Endodermal cell (in vitro differentiated cells): ENCODE measurements around the gene NCOA5. TPM values are rescaled to one million over a fixed set of nuclear protein-coding genes. Genes with fewer than 3 reads are reported as not detected.
"Not testable (repeated sequence)": the region's sequence is repeated elsewhere in the genome, so short reads cannot be mapped to it uniquely, and the experiment has no call there.

Experiments
- DNase-seq: peaks from one replicate; pipeline ENCODE4 v3.0.0-alpha.2; 2017
- H3K27ac ChIP-seq: 2 replicates; pipeline ENCODE4 v1.5.1; 2013; ENCODE audit warnings: mild to moderate bottlenecking, low read depth, low read length, moderate library complexity
- H3K27me3 ChIP-seq: 2 replicates; pipeline ENCODE4 v1.6.1; 2013; ENCODE audit warnings: mild to moderate bottlenecking, low read length, moderate library complexity; ENCODE audit not compliant: insufficient read depth, control insufficient read depth, poor library complexity, severe bottlenecking
- H3K36me3 ChIP-seq: 2 replicates; pipeline ENCODE4 v1.7.0; 2013; ENCODE audit warnings: mild to moderate bottlenecking, low read length, moderate library complexity; ENCODE audit not compliant: control insufficient read depth, insufficient read depth
- H3K4me1 ChIP-seq: one replicate; pipeline ENCODE4 v1.7.0; 2013; ENCODE audit warnings: low read length; ENCODE audit not compliant: control insufficient read depth, insufficient read depth
- H3K4me3 ChIP-seq: 2 replicates; pipeline ENCODE4 v1.5.1; 2013; ENCODE audit warnings: mild to moderate bottlenecking, low read length, moderate library complexity
- H3K9ac ChIP-seq: 2 replicates; pipeline ENCODE4 v1.6.1; 2013; ENCODE audit warnings: mild to moderate bottlenecking, low read length, moderate library complexity; ENCODE audit not compliant: poor library complexity, severe bottlenecking; ENCODE audit errors: extremely low read depth
- H3K9me3 ChIP-seq: 2 replicates; pipeline ENCODE4 v1.6.1; 2013; ENCODE audit warnings: mild to moderate bottlenecking, low read length, moderate library complexity; ENCODE audit not compliant: control insufficient read depth
- H3K27ac Mint-ChIP-seq: 2 replicates; pipeline ENCODE4 v1.8.0; 2020; ENCODE audit warnings: mixed read lengths
- H3K27me3 Mint-ChIP-seq: 2 replicates; pipeline ENCODE4 v1.8.0; 2021; ENCODE audit warnings: mild to moderate bottlenecking, mixed read lengths; ENCODE audit not compliant: insufficient read depth
- H3K36me3 Mint-ChIP-seq: 2 replicates; pipeline ENCODE4 v1.8.0; 2020; ENCODE audit warnings: low read depth, mixed read lengths
- H3K4me1 Mint-ChIP-seq: 2 replicates; pipeline ENCODE4 v1.8.0; 2020; ENCODE audit warnings: mixed read lengths
- H3K4me3 Mint-ChIP-seq: 2 replicates; pipeline ENCODE4 v1.8.0; 2020; ENCODE audit warnings: mild to moderate bottlenecking, moderate library complexity, mixed read lengths
- H3K9me3 Mint-ChIP-seq: 2 replicates; pipeline ENCODE4 v1.8.0; 2020; ENCODE audit warnings: mild to moderate bottlenecking, mixed read lengths
- CTCF ChIP-seq: fragments of 200-600 bp; sonication (generic); conservative IDR thresholded peaks from 2 replicates; pipeline ENCODE4 v1.5.0; 2021; ENCODE audit warnings: antibody characterized with exemption, mild to moderate bottlenecking
- WGBS, 2 experiments: methylation state at CpG; one replicate each; pipeline versions ENCODE4 v1.1.5 to v1.1.7; 2013; ENCODE audit warnings: missing lambda C conversion rate in 2 of 2, mixed read lengths in 1 of 2; ENCODE audit not compliant: insufficient coverage in 1 of 2, insufficient read length in 1 of 2; 5-methylcytosine and 5-hydroxymethylcytosine counted together
- total RNA-seq, 2 donors: library from RNA; stranded (reverse); fragmentation: NEBNext Ultra II Directional in 1 of 2; extraction: Animal tissue kit (Norgen Biotek cat#: 25700) in 1 of 2; gene quantifications; 2 replicates in 1 of 2; 3 replicates in 1 of 2; pipeline ENCODE4 v1.2.1, GENCODE V29; 2021

The NCOA5 gene
- total RNA-seq, 2 donors from 2014 or later, result 19.3 to 28.7 TPM

GRCh38 chr20:46101957-46102356 lies 12.2 kb upstream of the NCOA5 start:
- H3K27ac Mint-ChIP-seq, result no peak overlapping the region
- H3K4me3 Mint-ChIP-seq, result no peak overlapping the region
- H3K9me3 ChIP-seq, result no peaks in the 10 kb centered on the region
- no peak overlapping the region for H3K4me3 ChIP-seq
- 83 to 92% methylated on average over 1 to 3 of the region's 3 CpGs for WGBS, 2 experiments
- H3K9me3 Mint-ChIP-seq, result peaks cover 8% of the 10 kb centered on the region
- no peak overlapping the region for H3K27ac ChIP-seq
- H3K9ac ChIP-seq, result no peak overlapping the region
- no peaks in the 10 kb centered on the region for H3K36me3 ChIP-seq
- no peak for TF ChIP-seq CTCF
- no peak for DNase-seq
- no peaks in the 10 kb centered on the region for H3K4me1 Mint-ChIP-seq
- no peaks in the 10 kb centered on the region for H3K4me1 ChIP-seq
- peaks cover 30% of the 10 kb centered on the region for H3K27me3 ChIP-seq
- no peaks in the 10 kb centered on the region for H3K36me3 Mint-ChIP-seq
- peaks cover 70% of the 10 kb centered on the region for H3K27me3 Mint-ChIP-seq

GRCh38 chr20:46100988-46101387 lies 11.2 kb upstream of the NCOA5 start:
- Histone ChIP-seq H3K4me1 (no peaks in the 10 kb centered on the region), H3K36me3 (no peaks in the 10 kb centered on the region), H3K9ac (no peak overlapping the region), H3K9me3 (no peaks in the 10 kb centered on the region), H3K4me3 (no peak overlapping the region), H3K27ac (no peak overlapping the region), H3K27me3 (peaks cover 25% of the 10 kb centered on the region)
- WGBS, 2 experiments, result 81 to 100% methylated on average over 1 to 5 of the region's 5 CpGs
- no peak overlapping the region for H3K4me3 Mint-ChIP-seq
- DNase-seq, result no peak
- TF ChIP-seq CTCF, result no peak
- peaks cover 62% of the 10 kb centered on the region for H3K27me3 Mint-ChIP-seq
- H3K4me1 Mint-ChIP-seq, result no peaks in the 10 kb centered on the region
- peaks cover 8% of the 10 kb centered on the region for H3K9me3 Mint-ChIP-seq
- H3K36me3 Mint-ChIP-seq, result no peaks in the 10 kb centered on the region
- no peak overlapping the region for H3K27ac Mint-ChIP-seq

- 90% methylated on average over 6 of the region's 7 CpGs; no CpG with 5 or more reads in 1 of the 2 experiments for WGBS, 2 experiments
- not testable (repeated sequence) for H3K9me3 Mint-ChIP-seq, H3K9ac ChIP-seq, DNase-seq, H3K27ac Mint-ChIP-seq, H3K27ac ChIP-seq, H3K4me1 Mint-ChIP-seq, H3K4me1 ChIP-seq, H3K36me3 Mint-ChIP-seq, H3K36me3 ChIP-seq, H3K4me3 ChIP-seq, H3K9me3 ChIP-seq, H3K4me3 Mint-ChIP-seq
- H3K27me3 Mint-ChIP-seq, result peaks cover 62% of the 10 kb centered on the region
- H3K27me3 ChIP-seq, result peaks cover 25% of the 10 kb centered on the region
Measured at GRCh38 chr20:46100444-46100843, 10.7 kb upstream of the NCOA5 start.
